Muscle layer of colon (tissue), 2 donors: Measurements from ENCODE around the gene PLXND1.
"Not testable (repeated sequence)": the region's sequence is repeated elsewhere in the genome, so short reads cannot be mapped to it uniquely, and the experiment has no call there.

Source experiments
- H3K27ac ChIP-seq: one replicate; pipeline ENCODE4 v1.7.0; 2013; ENCODE audit warnings: low read depth, mild to moderate bottlenecking, low read length, moderate library complexity
- H3K27me3 ChIP-seq, 2 donors: one replicate each; pipeline ENCODE4 v1.7.0; 2013; ENCODE audit warnings: low read length in 2 of 2, mild to moderate bottlenecking in 2 of 2; ENCODE audit not compliant: insufficient read depth in 2 of 2, control insufficient read depth in 1 of 2
- H3K36me3 ChIP-seq: one replicate; pipeline ENCODE4 v1.7.0; 2013; ENCODE audit warnings: mild to moderate bottlenecking, low read length; ENCODE audit not compliant: insufficient read depth
- H3K4me1 ChIP-seq: one replicate; pipeline ENCODE4 v1.7.0; 2013; ENCODE audit warnings: mild to moderate bottlenecking, low read length; ENCODE audit not compliant: insufficient read depth
- H3K4me3 ChIP-seq, 2 donors: one replicate each; pipeline ENCODE4 v1.7.0; 2013; ENCODE audit warnings: low read length in 2 of 2, low read depth in 1 of 2, mild to moderate bottlenecking in 1 of 2, moderate library complexity in 1 of 2
- H3K9ac ChIP-seq: one replicate; pipeline ENCODE4 v1.7.0; 2013; ENCODE audit warnings: low read length
- H3K9me3 ChIP-seq: one replicate; pipeline ENCODE4 v1.7.0; 2013; ENCODE audit warnings: mild to moderate bottlenecking, low read length
- donor health status: abdominal sarcoma.
- donor health status: Adenocarcinoma of cecum.

The PLXND1 gene

GRCh38 chr3:129612534-129613366 lies 6.3 kb upstream of the PLXND1 start:
- no peak overlapping the region for H3K9ac ChIP-seq
- no peaks in the 10 kb centered on the region for H3K27me3 ChIP-seq
- H3K9me3 ChIP-seq: no peaks in the 10 kb centered on the region
- H3K27ac ChIP-seq: no peak overlapping the region
- no peaks in the 10 kb centered on the region for H3K36me3 ChIP-seq
- peaks cover 39% of the 10 kb centered on the region for H3K4me1 ChIP-seq
- no peak overlapping the region for H3K4me3 ChIP-seq

- Histone ChIP-seq H3K36me3 (no peaks in the 10 kb centered on the region), H3K9me3 (no peaks in the 10 kb centered on the region), H3K27ac (no peak overlapping the region), H3K9ac (no peak overlapping the region), H3K27me3 (no peaks in the 10 kb centered on the region), H3K4me3 (no peak overlapping the region), H3K4me1 (peaks cover 46% of the 10 kb centered on the region)
Measured at GRCh38 chr3:129611812-129612533, 5.5 kb upstream of the PLXND1 start.

DNA sequence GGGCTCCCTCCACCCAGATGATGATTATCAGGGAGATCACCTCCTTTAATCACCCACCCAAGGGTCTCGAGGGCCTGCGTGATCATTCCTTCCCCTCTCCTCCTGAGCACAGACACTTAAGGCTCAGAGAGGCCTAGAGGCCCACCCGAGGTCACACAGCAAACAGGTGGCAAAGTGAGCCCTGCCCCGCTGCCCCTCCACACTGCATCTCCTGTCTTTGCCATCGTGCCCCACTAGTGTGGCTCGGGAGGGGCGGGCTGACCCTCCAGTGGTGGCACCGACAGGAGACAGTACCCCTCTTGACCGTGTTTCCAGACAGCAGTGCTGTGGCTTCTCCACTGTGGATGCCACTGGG lies 4.9 kb upstream of the PLXND1 start:
- Histone ChIP-seq H3K4me3 (no peak overlapping the region), H3K9ac (no peak overlapping the region), H3K9me3 (no peaks in the 10 kb centered on the region), H3K27me3 (no peaks in the 10 kb centered on the region), H3K27ac (no peak overlapping the region), H3K4me1 (peaks cover 42% of the 10 kb centered on the region), H3K36me3 (no peaks in the 10 kb centered on the region)

GRCh38 chr3:129610794-129611445 lies 4.4 kb upstream of the PLXND1 start:
- not testable (repeated sequence) for H3K4me3 ChIP-seq, H3K27ac ChIP-seq, H3K27me3 ChIP-seq, H3K9me3 ChIP-seq, H3K9ac ChIP-seq, H3K36me3 ChIP-seq
- H3K4me1 ChIP-seq: peaks cover 37% of the 10 kb centered on the region

GRCh38 chr3:129610276-129610675 lies 3.8 kb upstream of the PLXND1 start:
- peaks cover 35% of the 10 kb centered on the region for H3K4me1 ChIP-seq
- H3K9ac ChIP-seq: no peak overlapping the region
- H3K27me3 ChIP-seq: no peaks in the 10 kb centered on the region
- no peaks in the 10 kb centered on the region for H3K9me3 ChIP-seq
- no peak overlapping the region for H3K27ac ChIP-seq
- no peaks in the 10 kb centered on the region for H3K36me3 ChIP-seq
- no peak overlapping the region for H3K4me3 ChIP-seq

- Histone ChIP-seq H3K4me1 (peaks cover 37% of the 10 kb centered on the region), H3K9me3 (no peaks in the 10 kb centered on the region), H3K27ac (no peak overlapping the region), H3K36me3 (no peaks in the 10 kb centered on the region), H3K4me3 (no peak overlapping the region), H3K9ac (no peak overlapping the region), H3K27me3 (peaks cover 0 to 3% of the 10 kb centered on the region in 2 donors)
Measured at GRCh38 chr3:129609591-129610182, 3.2 kb upstream of the PLXND1 start.

DNA sequence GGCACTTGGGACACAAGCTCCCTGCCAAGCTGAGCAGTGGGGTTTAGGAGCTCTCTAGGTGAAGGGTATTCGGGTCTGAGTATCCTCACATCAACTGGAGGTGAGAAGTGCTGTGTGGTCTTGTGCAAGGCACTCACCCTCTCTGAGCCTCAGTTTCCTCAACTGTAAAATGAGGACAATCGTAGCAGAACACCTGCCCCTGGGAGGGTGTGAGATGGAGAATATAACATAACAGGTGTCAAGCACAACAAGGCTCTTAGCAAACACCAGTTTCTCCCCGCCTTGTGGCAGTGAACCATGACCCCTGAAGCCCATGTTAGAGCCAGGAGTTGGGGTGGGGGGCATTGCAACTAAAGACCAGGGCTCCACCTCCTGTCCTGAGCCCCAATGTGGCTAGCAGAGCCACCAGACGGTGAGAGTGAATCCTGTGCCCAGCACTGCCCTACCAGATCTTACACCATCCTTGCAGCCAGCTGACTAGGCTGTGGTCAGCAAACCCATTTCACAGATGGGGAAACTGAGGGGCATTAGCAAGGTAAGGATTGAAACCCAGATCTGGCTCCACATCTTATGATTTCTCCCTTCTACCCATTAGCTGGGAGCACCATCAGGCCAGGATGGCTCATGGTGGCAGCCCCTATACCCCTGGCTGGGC lies 2.6 kb upstream of the PLXND1 start:
- peaks cover 0 to 6% of the 10 kb centered on the region in 2 donors for H3K27me3 ChIP-seq
- H3K9ac ChIP-seq: no peak overlapping the region
- peaks cover 43% of the 10 kb centered on the region for H3K4me1 ChIP-seq
- no peaks in the 10 kb centered on the region for H3K9me3 ChIP-seq
- H3K27ac ChIP-seq: no peak overlapping the region
- no peaks in the 10 kb centered on the region for H3K36me3 ChIP-seq
- no peak overlapping the region for H3K4me3 ChIP-seq

DNA sequence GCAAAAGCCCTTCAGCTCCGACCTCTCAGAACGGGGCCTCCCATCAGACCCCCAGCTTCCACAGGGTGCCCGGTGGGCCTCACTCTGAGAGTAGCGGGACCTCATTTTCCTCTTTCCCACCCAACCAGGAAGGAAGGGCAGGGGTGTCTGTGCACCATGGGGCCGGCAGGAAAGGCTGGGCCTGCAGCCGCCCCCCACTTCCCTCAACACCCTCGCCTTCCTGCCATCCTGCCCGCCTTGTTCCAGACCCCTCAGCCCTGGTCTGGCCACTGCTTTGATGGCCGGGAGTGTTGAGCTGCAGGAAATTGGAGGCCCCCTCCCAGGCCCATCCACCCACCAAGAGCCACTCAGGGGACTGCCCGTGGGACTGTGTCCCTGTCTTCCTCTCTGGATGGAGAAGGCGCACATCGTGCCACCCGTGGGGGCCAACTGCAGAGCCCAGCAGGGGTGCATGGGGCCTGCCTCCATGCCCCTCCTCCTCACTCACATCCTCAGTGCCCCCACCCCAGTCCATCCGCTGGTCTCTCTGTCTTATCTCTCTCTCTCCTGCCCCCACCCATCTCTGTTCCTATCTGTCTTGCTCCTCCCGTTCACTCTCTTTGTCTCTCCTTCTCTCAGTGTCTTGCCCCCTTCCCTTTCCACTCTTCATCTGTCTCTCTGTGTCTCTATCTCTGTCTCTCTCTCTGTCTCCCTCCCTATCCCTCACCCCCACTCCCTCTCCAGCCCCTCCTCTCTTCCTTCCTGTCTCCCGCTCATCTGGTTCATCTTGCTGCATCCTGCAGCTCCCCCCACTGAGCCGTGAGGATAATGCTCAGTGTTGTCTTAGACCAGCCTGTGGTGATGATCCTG lies 1.8 kb upstream of the PLXND1 start:
- peaks cover 50% of the 10 kb centered on the region for H3K4me1 ChIP-seq

GRCh38 chr3:129607391-129608068 lies 1.1 kb upstream of the PLXND1 start:
- Histone ChIP-seq H3K4me3 (peak overlapping the region; percentile 29 to 64), H3K4me1 (peaks cover 54% of the 10 kb centered on the region), H3K9ac (peak overlapping the region; percentile 74), H3K36me3 (no peaks in the 10 kb centered on the region), H3K9me3 (no peaks in the 10 kb centered on the region), H3K27ac (peak overlapping the region; percentile 54), H3K27me3 (peaks cover 0 to 6% of the 10 kb centered on the region in 2 donors)

More for the DNA sequence above, 1.8 kb upstream of the PLXND1 start:
- peaks cover 0 to 6% of the 10 kb centered on the region in 2 donors for H3K27me3 ChIP-seq
- no peaks in the 10 kb centered on the region for H3K9me3 ChIP-seq
- H3K4me3 ChIP-seq: no peak overlapping the region
- H3K9ac ChIP-seq: no peak overlapping the region
- no peaks in the 10 kb centered on the region for H3K36me3 ChIP-seq
- H3K27ac ChIP-seq: no peak overlapping the region
